Activated B cell treated with CpG ODN at 0.5 μM for 24 hours (primary cell): Measurements from ENCODE around the gene THBS2. TPM values are rescaled to one million over a fixed set of nuclear protein-coding genes. Genes with fewer than 3 reads are reported as not detected.

Experiments
- ATAC-seq: fragments of 200-7000 bp; cut with Tn5 transposase; one replicate; pipeline ENCODE4 v1.10.0; 2021; ENCODE audit warnings: low read depth, mild to moderate bottlenecking, moderate library complexity
- CTCF ChIA-PET: fragments of 350-600 bp; sonication (Branson Sonifier 250); formaldehyde crosslinking; loops from one replicate; lab custom pipeline; 2021; ENCODE audit warnings: antibody characterized with exemption; lab: Charles Lee
- POLR2A ChIA-PET: fragments of 350-600 bp; sonication (Branson Sonifier 250); formaldehyde crosslinking; loops from one replicate; lab custom pipeline; 2021; ENCODE audit warnings: antibody characterized with exemption; lab: Charles Lee
- DNase-seq: peaks from one replicate; pipeline ENCODE4 v3.0.0; 2022
- H3K27ac Mint-ChIP-seq: one replicate; pipeline ENCODE4 v1.8.0; 2020; ENCODE audit warnings: mixed read lengths
- H3K27me3 Mint-ChIP-seq: one replicate; pipeline ENCODE4 v1.8.0; 2021; ENCODE audit warnings: mixed read lengths
- H3K36me3 Mint-ChIP-seq: one replicate; pipeline ENCODE4 v1.8.0; 2021; ENCODE audit warnings: low read depth, mixed read lengths
- H3K4me1 Mint-ChIP-seq: one replicate; pipeline ENCODE4 v1.8.0; 2021; ENCODE audit warnings: mixed read lengths
- H3K4me3 Mint-ChIP-seq: one replicate; pipeline ENCODE4 v1.8.0; 2020; ENCODE audit warnings: mild to moderate bottlenecking, mixed read lengths
- H3K9me3 Mint-ChIP-seq: one replicate; pipeline ENCODE4 v1.8.0; 2020; ENCODE audit warnings: mixed read lengths
- intact Hi-C: fragments of 100-400 bp; cut with micrococcal nuclease; formaldehyde crosslinking; loops from one replicate; pipeline ENCODE4 v1.15.1; 2024
- total RNA-seq: library from RNA; stranded (reverse); gene quantifications from 2 replicates; pipeline ENCODE4 v1.2.3, GENCODE V29; 2022
- TF ChIP-seq, protein P1 (sequence below): fragments of 200-600 bp; IDR thresholded peaks from one replicate; pipeline ENCODE4 v1.8.0; 2022; ENCODE audit warnings: antibody characterized with exemption, mild to moderate bottlenecking

The THBS2 gene
- total RNA-seq, 1 donor from 2014 or later, result not detected

DNA sequence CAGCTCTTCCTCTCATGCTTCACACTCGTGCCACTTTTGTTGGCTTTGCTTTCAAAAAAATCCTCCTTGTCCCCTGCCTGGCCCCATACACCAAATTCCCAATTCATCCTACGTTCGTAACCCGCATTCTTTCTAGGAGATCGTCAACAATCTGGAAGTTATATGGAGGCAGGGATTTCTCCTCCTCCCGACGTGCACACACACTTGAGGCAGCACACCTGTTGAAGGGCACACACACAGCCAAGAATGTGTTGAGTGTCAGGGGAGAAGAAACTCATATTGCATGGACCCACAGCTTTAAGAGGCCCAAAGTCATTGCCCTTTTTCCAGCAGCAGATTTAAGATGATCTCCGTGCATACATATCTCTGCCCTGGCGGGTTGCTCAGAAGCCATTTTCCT lies 28.9 kb downstream of the THBS2 start:
- POLR2A ChIA-PET, result interaction anchor here (1.3 kb wide), 1 partner anchor 11 kb away, joined by 6 read pairs; no protein-coding TSS in a partner anchor
- peaks cover 8% of the 10 kb centered on the region for H3K27me3 Mint-ChIP-seq
- ATAC-seq, result no peak

DNA sequence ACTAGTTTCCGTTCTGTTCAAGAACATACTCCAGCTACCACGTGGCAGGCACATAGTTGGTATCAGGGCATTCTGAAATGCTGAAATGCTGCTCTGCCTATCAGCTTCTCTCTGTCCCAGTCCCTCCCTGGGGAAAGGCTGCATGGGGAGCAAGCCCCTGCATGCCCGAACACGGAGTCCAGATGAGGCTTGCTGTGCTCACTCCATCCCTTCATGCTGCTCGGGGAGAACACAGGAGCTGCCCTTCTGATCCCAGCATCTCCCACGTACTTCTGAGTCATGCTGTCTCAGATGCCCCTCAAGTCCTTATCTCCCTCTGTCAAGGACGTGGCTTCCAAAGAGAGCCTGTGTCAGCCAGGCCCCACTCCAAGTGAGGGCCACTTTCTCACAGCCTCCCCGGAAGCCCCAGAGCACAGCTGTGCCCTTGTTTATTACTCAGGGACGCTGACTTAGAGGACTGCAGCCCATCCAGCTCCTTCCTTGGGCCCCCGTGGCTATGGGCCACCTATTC lies 29.4 kb downstream of the THBS2 start:
- Mint-ChIP-seq H3K9me3 (peaks cover 3% of the 10 kb centered on the region), H3K4me3 (no peak overlapping the region), H3K27ac (no peak overlapping the region), H3K4me1 (no peaks in the 10 kb centered on the region), H3K36me3 (no peaks in the 10 kb centered on the region), H3K27me3 (peaks cover 8% of the 10 kb centered on the region)
- intact Hi-C loops, result no loop called here
- ChIA-PET CTCF (no interaction called here), POLR2A (interaction anchor here (1.3 kb wide), 1 partner anchor 11 kb away, joined by 6 read pairs; no protein-coding TSS in a partner anchor)
- DNase-seq, result no peak
- TF ChIP-seq, protein P1, sequence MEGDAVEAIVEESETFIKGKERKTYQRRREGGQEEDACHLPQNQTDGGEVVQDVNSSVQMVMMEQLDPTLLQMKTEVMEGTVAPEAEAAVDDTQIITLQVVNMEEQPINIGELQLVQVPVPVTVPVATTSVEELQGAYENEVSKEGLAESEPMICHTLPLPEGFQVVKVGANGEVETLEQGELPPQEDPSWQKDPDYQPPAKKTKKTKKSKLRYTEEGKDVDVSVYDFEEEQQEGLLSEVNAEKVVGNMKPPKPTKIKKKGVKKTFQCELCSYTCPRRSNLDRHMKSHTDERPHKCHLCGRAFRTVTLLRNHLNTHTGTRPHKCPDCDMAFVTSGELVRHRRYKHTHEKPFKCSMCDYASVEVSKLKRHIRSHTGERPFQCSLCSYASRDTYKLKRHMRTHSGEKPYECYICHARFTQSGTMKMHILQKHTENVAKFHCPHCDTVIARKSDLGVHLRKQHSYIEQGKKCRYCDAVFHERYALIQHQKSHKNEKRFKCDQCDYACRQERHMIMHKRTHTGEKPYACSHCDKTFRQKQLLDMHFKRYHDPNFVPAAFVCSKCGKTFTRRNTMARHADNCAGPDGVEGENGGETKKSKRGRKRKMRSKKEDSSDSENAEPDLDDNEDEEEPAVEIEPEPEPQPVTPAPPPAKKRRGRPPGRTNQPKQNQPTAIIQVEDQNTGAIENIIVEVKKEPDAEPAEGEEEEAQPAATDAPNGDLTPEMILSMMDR, result no peak
- ATAC-seq, result no peak

More for the DNA sequence above, 28.9 kb downstream of the THBS2 start:
- TF ChIP-seq, protein P1, result no peak
- intact Hi-C loops, result no loop called here
- Mint-ChIP-seq H3K4me1 (no peaks in the 10 kb centered on the region), H3K36me3 (no peaks in the 10 kb centered on the region), H3K4me3 (no peak overlapping the region), H3K9me3 (peaks cover 3% of the 10 kb centered on the region), H3K27ac (no peak overlapping the region)
- CTCF ChIA-PET, result no interaction called here
- no peak for DNase-seq

DNA sequence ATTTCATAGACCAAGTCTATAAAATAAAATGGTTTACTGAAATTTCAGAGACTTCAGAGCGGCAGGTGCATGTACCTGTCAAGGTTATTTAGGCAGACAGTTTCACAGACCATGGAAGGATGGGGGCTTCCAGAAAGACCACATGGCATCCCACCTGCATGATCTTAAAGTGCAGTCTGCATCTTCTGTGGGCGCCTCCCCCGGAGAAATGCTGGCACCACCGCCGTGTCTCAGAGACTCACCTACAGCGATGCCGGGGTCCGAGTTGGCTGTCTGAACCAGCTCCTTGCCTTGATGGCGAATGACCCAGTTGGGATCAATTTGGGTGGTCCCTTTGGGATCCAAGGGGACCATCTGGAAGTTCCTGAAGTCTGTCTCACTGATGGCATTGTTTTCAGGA lies 30.6 kb downstream of the THBS2 start:
- Mint-ChIP-seq H3K36me3 (no peaks in the 10 kb centered on the region), H3K9me3 (peaks cover 3% of the 10 kb centered on the region), H3K4me1 (no peaks in the 10 kb centered on the region), H3K27me3 (peaks cover 8% of the 10 kb centered on the region), H3K4me3 (no peak overlapping the region), H3K27ac (no peak overlapping the region)
- ChIA-PET CTCF (no interaction called here), POLR2A (no interaction called here)
- TF ChIP-seq, protein P1, result no peak
- DNase-seq, result no peak
- intact Hi-C loops, result no loop called here
- ATAC-seq, result no peak

DNA sequence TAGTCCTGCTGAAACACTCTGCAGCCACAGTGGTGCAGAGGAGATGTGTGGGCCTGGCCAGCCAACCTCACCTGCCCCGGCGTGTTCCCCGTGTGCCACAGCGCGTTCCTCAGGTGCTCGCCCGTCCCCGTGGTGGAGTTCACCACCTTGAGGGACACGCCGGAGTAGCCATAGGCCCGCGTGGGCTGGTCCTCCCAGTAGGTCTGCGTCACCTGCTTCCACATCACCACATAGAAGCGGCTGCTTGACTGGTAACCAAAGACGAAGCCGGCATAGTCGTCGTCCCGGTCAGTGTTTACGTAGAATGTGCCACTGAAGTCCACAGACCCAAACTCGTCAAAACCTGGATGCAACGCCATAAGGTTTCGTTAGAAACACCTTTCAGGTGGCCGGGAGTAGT lies 31.5 kb downstream of the THBS2 start:
- no peak for ATAC-seq
- no peak for DNase-seq
- TF ChIP-seq, protein P1, result no peak
- ChIA-PET CTCF (no interaction called here), POLR2A (no interaction called here)
- peaks cover 8% of the 10 kb centered on the region for H3K27me3 Mint-ChIP-seq
- H3K9me3 Mint-ChIP-seq, result peaks cover 3% of the 10 kb centered on the region
- intact Hi-C loops, result no loop called here
- H3K4me3 Mint-ChIP-seq, result no peak overlapping the region
- H3K36me3 Mint-ChIP-seq, result no peaks in the 10 kb centered on the region
- H3K27ac Mint-ChIP-seq, result no peak overlapping the region
- no peaks in the 10 kb centered on the region for H3K4me1 Mint-ChIP-seq

DNA sequence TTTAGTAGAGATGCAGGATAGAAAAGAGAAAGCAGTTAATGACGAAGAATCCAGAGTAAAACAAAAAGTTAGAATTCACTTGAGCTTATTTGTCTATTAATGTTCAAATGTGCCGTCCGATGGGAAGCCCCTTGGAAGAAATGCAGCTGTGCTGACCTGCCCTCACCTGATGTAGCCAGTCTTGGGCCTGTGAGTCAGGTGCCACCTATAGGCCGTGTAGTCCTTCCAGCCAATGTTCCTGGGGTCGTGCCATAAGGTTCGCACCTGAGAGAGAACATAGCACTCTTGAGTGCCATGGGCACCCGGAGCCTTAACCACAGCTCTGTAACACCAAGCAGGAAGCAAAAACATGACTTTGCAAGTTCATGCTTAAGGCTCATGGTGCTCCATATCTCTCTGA lies 32.4 kb downstream of the THBS2 start:
- POLR2A ChIA-PET, result no interaction called here
- Mint-ChIP-seq H3K27me3 (peaks cover 4% of the 10 kb centered on the region), H3K4me3 (no peak overlapping the region), H3K36me3 (peaks cover 1% of the 10 kb centered on the region), H3K27ac (no peak overlapping the region), H3K4me1 (no peaks in the 10 kb centered on the region), H3K9me3 (no peaks in the 10 kb centered on the region)
- ATAC-seq (no peak), DNase-seq (no peak)
- intact Hi-C loops, result no loop called here
- TF ChIP-seq, protein P1, result no peak
- CTCF ChIA-PET, result no interaction called here
